K562 (cell line): ENCODE data around the gene ARHGAP23. TPM values are rescaled to one million over a fixed set of nuclear protein-coding genes. Genes with fewer than 3 reads are reported as not detected.

Source experiments
- ATAC-seq: fragments of 200-7000 bp; cut with Tn5 transposase; 3 replicates; pipeline ENCODE4 v1.9.1; 2020; ENCODE audit warnings: moderate library complexity
- BruUV-seq: library from RNA; stranded (reverse); fragments of 400-500 nt; replicated peaks from 2 replicates; lab custom pipeline; 2021; lab: Mats Ljungman, UMichigan
- CTCF ChIA-PET: fragments of 300-600 bp; formaldehyde crosslinking; extraction: SDS; loops from one replicate; lab custom pipeline; 2021; ENCODE audit warnings: low intra/inter-chr PET ratio; lab: Yijun Ruan, JAX
- POLR2A ChIA-PET: fragments of 300-600, 350-650 bp; sonication (Branson Sonifier 250); formaldehyde crosslinking; extraction: SDS; loops from one replicate; lab custom pipeline; 2021; ENCODE audit warnings: antibody characterized with exemption, inconsistent platforms; lab: Yijun Ruan, JAX
- DNase-seq, 4 experiments: peaks; one replicate each; pipeline versions ENCODE4 v3.0.0 to v3.0.0-alpha.2; 2011 to 2018; ENCODE audit warnings: low spot score in 3 of 4, mixed read lengths in 3 of 4; ENCODE audit errors: extremely low read depth in 1 of 4
- FAIRE-seq: peaks from 2 replicates; lab custom pipeline; 2011; peaks lifted over from hg19 to GRCh38; lab: Jason Lieb, UNC
- H2AFZ ChIP-seq: 2 replicates; pipeline ENCODE4 v1.6.0; 2011; ENCODE audit warnings: low read depth, low read length, control low read depth, inconsistent platforms
- H3K27ac ChIP-seq: fragments of 200-600 bp; 3 replicates; pipeline ENCODE4 v1.8.0; 2011; ENCODE audit warnings: low read depth, mild to moderate bottlenecking, control low read depth, inconsistent platforms, low read length, moderate library complexity, mixed read lengths; ENCODE audit errors: extremely low read depth
- H3K27me3 ChIP-seq, 2 experiments: fragments of 300-600 bp in 1 of 2; 2 replicates in 1 of 2; 3 replicates in 1 of 2; pipeline versions ENCODE4 v1.6.0 to v1.8.0; 2011; ENCODE audit warnings: inconsistent platforms in 2 of 2, low read length in 2 of 2, mild to moderate bottlenecking in 1 of 2, mixed read lengths in 1 of 2, moderate library complexity in 1 of 2; ENCODE audit not compliant: control insufficient read depth in 2 of 2, insufficient read depth in 2 of 2
- H3K36me3 ChIP-seq: fragments of 300-600 bp; 3 replicates; pipeline ENCODE4 v1.8.0; 2011; ENCODE audit warnings: mild to moderate bottlenecking, low read length, inconsistent platforms; ENCODE audit not compliant: control insufficient read depth, insufficient read depth
- H3K4me1 ChIP-seq, 2 experiments: fragments of 200-600 bp in 1 of 2; replicated peaks in 1 of 2; 2 replicates in 1 of 2; 3 replicates in 1 of 2; pipeline versions ENCODE4 v1.5.1 to v1.8.0; 2011; ENCODE audit warnings: inconsistent platforms in 2 of 2, low read length in 2 of 2, mild to moderate bottlenecking in 1 of 2, mixed read lengths in 1 of 2, moderate library complexity in 1 of 2; ENCODE audit not compliant: control insufficient read depth in 2 of 2, insufficient read depth in 2 of 2
- H3K4me2 ChIP-seq: 2 replicates; pipeline ENCODE4 v1.6.1; 2011; ENCODE audit warnings: low read length, control low read depth, inconsistent platforms, mixed read lengths; ENCODE audit not compliant: insufficient read depth
- H3K4me3 ChIP-seq: fragments of 200-600 bp; sonication (generic), shearing (Covaris generic); 2 replicates; pipeline ENCODE4 v1.5.1; 2016; ENCODE audit warnings: control low read depth, inconsistent platforms
- H3K79me2 ChIP-seq: fragments of 200-600 bp; 3 replicates; pipeline ENCODE4 v1.8.0; 2011; ENCODE audit warnings: low read length, inconsistent platforms; ENCODE audit not compliant: control insufficient read depth, insufficient read depth
- H3K9ac ChIP-seq, 2 experiments: 2 replicates each; pipeline versions ENCODE4 v1.6.0 to v1.6.1; 2011; ENCODE audit warnings: low read depth in 2 of 2, low read length in 2 of 2, control low read depth in 1 of 2, inconsistent platforms in 1 of 2, mild to moderate bottlenecking in 1 of 2, mixed read lengths in 1 of 2; ENCODE audit not compliant: insufficient read depth in 1 of 2
- H3K9me1 ChIP-seq: one replicate; pipeline ENCODE4 v1.6.0; 2011; ENCODE audit warnings: inconsistent platforms, mild to moderate bottlenecking, low read length, moderate library complexity; ENCODE audit not compliant: control insufficient read depth, insufficient read depth
- H3K9me3 ChIP-seq: replicated peaks from 2 replicates; pipeline ENCODE4 v1.5.1; 2011; ENCODE audit warnings: low read depth, low read length, inconsistent platforms; ENCODE audit not compliant: control insufficient read depth, insufficient read depth
- H4K20me1 ChIP-seq: replicated peaks from 2 replicates; pipeline ENCODE4 v1.6.1; 2011; ENCODE audit warnings: low read length, inconsistent platforms, mixed read lengths; ENCODE audit not compliant: control insufficient read depth, insufficient read depth
- ARID3A ChIP-seq: IDR thresholded peaks from 2 replicates; pipeline ENCODE4 v1.6.1; 2012; ENCODE audit warnings: low read depth, low read length, improper control_type of control experiment, borderline replicate concordance
- ARID4B ChIP-seq: sonication (generic); formaldehyde crosslinking; IDR thresholded peaks from 2 replicates; pipeline ENCODE4 v1.8.0; 2022; ENCODE audit warnings: mild to moderate bottlenecking, missing genetic modification reagents
- BCOR ChIP-seq: fragments of 450-650 bp; IDR thresholded peaks from 2 replicates; pipeline ENCODE4 v1.6.1; 2016
- CREB3 ChIP-seq: fragments of 450-650 bp; conservative IDR thresholded peaks from 2 replicates; pipeline ENCODE4 v1.6.1; 2016; ENCODE audit warnings: missing genetic modification characterization, low read depth, mild to moderate bottlenecking, missing compliant biosample characterization, moderate library complexity
- IFI16 ChIP-seq: fragments of 250-450 bp; sonication (Bioruptor Pico); IDR thresholded peaks from 2 replicates; pipeline ENCODE4 v2.1.2; 2022; ENCODE audit warnings: mild to moderate bottlenecking, inconsistent platforms
- KDM1A ChIP-seq, 2 experiments: fragments of 450-650 bp; IDR thresholded peaks; 2 replicates each; pipeline ENCODE4 v1.6.1; 2016; ENCODE audit warnings: mild to moderate bottlenecking in 2 of 2
- MNT ChIP-seq, 2 experiments: fragments of 450-650 bp; conservative IDR thresholded peaks; 2 replicates each; pipeline ENCODE4 v1.6.1; 2017; ENCODE audit warnings: mild to moderate bottlenecking in 2 of 2, moderate library complexity in 2 of 2
- NRF1 ChIP-seq, 2 experiments: fragments of 450-650 bp; IDR thresholded peaks in 1 of 2; conservative IDR thresholded peaks in 1 of 2; 2 replicates each; pipeline ENCODE4 v1.6.1; 2014; ENCODE audit warnings: mild to moderate bottlenecking in 2 of 2
- SIN3A ChIP-seq, 2 experiments: fragments of 150-350 bp in 1 of 2; IDR thresholded peaks; 2 replicates each; pipeline ENCODE4 v1.6.1; 2011 to 2016; ENCODE audit warnings: borderline replicate concordance in 2 of 2, low read depth in 2 of 2, low read length in 2 of 2, mild to moderate bottlenecking in 2 of 2, moderate library complexity in 2 of 2; ENCODE audit not compliant: control insufficient read depth in 1 of 2
- SNAPC5 ChIP-seq: fragments of 250-450 bp; sonication (Bioruptor Pico); IDR thresholded peaks from 2 replicates; pipeline ENCODE4 v1.8.0; 2021; ENCODE audit warnings: moderate library complexity, mild to moderate bottlenecking, inconsistent platforms
- TCF7L2 ChIP-seq: fragments of 150-350 bp; IDR thresholded peaks from 2 replicates; pipeline ENCODE4 v1.6.1; 2016; ENCODE audit warnings: low read depth, mild to moderate bottlenecking, low read length, moderate library complexity
- ZNF445 ChIP-seq: fragments of 250-450 bp; sonication (Bioruptor Pico); IDR thresholded peaks from 2 replicates; pipeline ENCODE4 v1.4.0; 2020; ENCODE audit warnings: low read depth, mild to moderate bottlenecking, moderate library complexity
- ZNF584 ChIP-seq: fragments of 200-800 bp; sonication (Bioruptor generic); IDR thresholded peaks from 2 replicates; pipeline ENCODE4 v1.6.1; 2016; ENCODE audit warnings: low read depth, mild to moderate bottlenecking, missing genetic modification characterization, missing compliant biosample characterization
- ZSCAN29 ChIP-seq: fragments of 450-650 bp; IDR thresholded peaks from 2 replicates; pipeline ENCODE4 v1.6.1; 2017
- WGBS: fragments of 100-300 bp; shearing (Covaris generic); methylation state at CpG from one replicate; pipeline ENCODE4 v1.1.6; 2016; ENCODE audit warnings: low coverage, mixed read lengths; ENCODE audit not compliant: insufficient coverage; ENCODE audit errors: missing lambda C conversion rate; 5-methylcytosine and 5-hydroxymethylcytosine counted together
- in situ Hi-C: fragments of 300-500 bp; cut with MboI; formaldehyde crosslinking; loops from 4 replicates; pipeline ENCODE4 v1.15.0; 2018; ENCODE audit warnings: inconsistent platforms, mixed read lengths
- intact Hi-C: fragments of 100-400 bp; cut with micrococcal nuclease; formaldehyde crosslinking; loops from 2 replicates; pipeline ENCODE4 v1.14.2; 2022
- polyA plus RNA-seq, 8 experiments: library from polyadenylated mRNA; depleted of rRNA in 4 of 8; stranded (reverse) in 5 of 8; unstranded in 3 of 8; fragments of >200 nt; fragmentation: Nextera tagmentation in 2 of 8; fragmentation: Illumina TruSeq in 1 of 8; extraction: Ambion mirVana in 2 of 8; extraction: Trizol in 1 of 8; gene quantifications; 2 replicates each; pipeline versions ENCODE4 v1.2.1 to v1.2.3, GENCODE V29; 2011 to 2014; ENCODE audit warnings: inconsistent platforms in 1 of 8, missing spikeins in 1 of 8
- total RNA-seq, 7 experiments: library from RNA; depleted of rRNA in 6 of 7; stranded (reverse); fragments of >200 nt in 6 of 7; fragmentation: Illumina TruSeq in 2 of 7; extraction: Trizol in 2 of 7; gene quantifications; 2 replicates each; pipeline versions ENCODE4 v1.2.1 to v1.2.3, GENCODE V29; 2011 to 2021; ENCODE audit warnings: low replicate concordance in 1 of 7

The ARHGAP23 gene
- total and polyA plus RNA-seq, 9 of the 15 experiments (the other 6 are each of a cell fraction or from before 2014, with no cell fraction given): 0.01 to 2.7 (median 0.70) TPM

GRCh38 chr17:38546396-38546795 lies 118.1 kb downstream of the ARHGAP23 start:
- BruUV-seq: no TSS peak
- TF ChIP-seq SNAPC5 (CRISPR knock-in tag): no peak
- TF ChIP-seq IFI16 (CRISPR knock-in tag): no peak
- no peak for TF ChIP-seq MNT (conservative IDR thresholded peaks at IDR 0.05)
- TF ChIP-seq ZNF445: no peak
- TF ChIP-seq ZSCAN29: no peak
- TF ChIP-seq KDM1A (IDR thresholded peaks at IDR 0.05): no peak
- no peak for TF ChIP-seq TCF7L2
- TF ChIP-seq NRF1 (conservative IDR thresholded peaks at IDR 0.05 in 1 of 2, IDR thresholded peaks at IDR 0.05 in 1 of 2): no peak
- TF ChIP-seq CREB3: no peak
- no peak for TF ChIP-seq ARID4B
- TF ChIP-seq ARID3A: no peak
- no peak for TF ChIP-seq SIN3A (IDR thresholded peaks at IDR 0.05; ENCODE audit: borderline replicate concordance in 2 of 2, control insufficient read depth in 1 of 2, low read depth in 2 of 2, low read length in 2 of 2)
- TF ChIP-seq ZNF584 (CRISPR knock-in tag): no peak
- no peak for TF ChIP-seq BCOR

More at GRCh38 chr17:38546396-38546795, 118.1 kb downstream of the ARHGAP23 start:
- Histone ChIP-seq H2AFZ (no peak overlapping the region), H3K4me2 (no peak overlapping the region), H3K27ac (no peak overlapping the region), H3K4me3 (no peak overlapping the region), H3K79me2 (no peaks in the 10 kb centered on the region), H3K27me3 (peaks cover 26 to 82% of the 10 kb centered on the region in 2 experiments), H3K36me3 (no peaks in the 10 kb centered on the region), H3K9me3 (no peaks in the 10 kb centered on the region), H3K9ac (no peak overlapping the region), H3K4me1 (peaks cover 0 to 15% of the 10 kb centered on the region in 2 experiments; a peak in 2 of 5 replicates), H4K20me1 (peaks cover 16% of the 10 kb centered on the region; the same call in 1 of the 2 replicates), H3K9me1 (no peaks in the 10 kb centered on the region)
- FAIRE-seq (no peak), DNase-seq (no peak), ATAC-seq (no peak)
- CTCF ChIA-PET: no interaction called here
- in situ Hi-C loops: no loop called here
- intact Hi-C loops: no loop called here
- 8% methylated on average over 11 of the region's 11 CpGs for WGBS
- POLR2A ChIA-PET: interaction anchor here (0.7 to 0.9 kb wide), 2 partner anchors 13 to 59 kb away, joined by 3 read pairs; partner anchors contain the start of gene SRCIN1
